GM12864 (cell line): ENCODE results near the gene TNNT2.

Experiments used
- DNase-seq: peaks from one replicate; pipeline ENCODE4 v3.0.0-alpha.2; 2011; ENCODE audit warnings: low read depth
- H3K4me3 ChIP-seq: 2 replicates; pipeline ENCODE4 v1.5.1; 2011; ENCODE audit warnings: mild to moderate bottlenecking, low read depth, low read length, control low read depth
- CTCF ChIP-seq: IDR thresholded peaks from 2 replicates; pipeline ENCODE4 v1.5.1; 2011; ENCODE audit warnings: low read depth, mild to moderate bottlenecking, moderate library complexity, low read length, control low read depth, inconsistent platforms; ENCODE audit errors: missing control alignments

The TNNT2 gene

GRCh38 chr1:201320168-201320788 lies 57.2 kb downstream of the TNNT2 start:
- H3K4me3 ChIP-seq, result no peak overlapping the region
- TF ChIP-seq CTCF, result no peak
- no peak for DNase-seq

- no peak overlapping the region for H3K4me3 ChIP-seq
- no peak for DNase-seq
- no peak for TF ChIP-seq CTCF
Observed at GRCh38 chr1:201319631-201320030, 57.8 kb downstream of the TNNT2 start.

- H3K4me3 ChIP-seq, result no peak overlapping the region
- DNase-seq, result no peak
- no peak for TF ChIP-seq CTCF
Observed at GRCh38 chr1:201318504-201319340, 58.8 kb downstream of the TNNT2 start.

- no peak for TF ChIP-seq CTCF
- DNase-seq, result no peak
- H3K4me3 ChIP-seq, result no peak overlapping the region
Observed at GRCh38 chr1:201317551-201317950, 59.9 kb downstream of the TNNT2 start.

- H3K4me3 ChIP-seq, result no peak overlapping the region
- no peak for DNase-seq
Observed at GRCh38 chr1:201316556-201316955, 60.9 kb downstream of the TNNT2 start.

GRCh38 chr1:201313086-201313485 lies 64.4 kb downstream of the TNNT2 start:
- no peak for TF ChIP-seq CTCF
- no peak for DNase-seq

More at GRCh38 chr1:201316556-201316955, 60.9 kb downstream of the TNNT2 start:
- no peak for TF ChIP-seq CTCF

More at GRCh38 chr1:201313086-201313485, 64.4 kb downstream of the TNNT2 start:
- H3K4me3 ChIP-seq, result no peak overlapping the region
